Measurements from ENCODE around the gene PDE6B.

DNA sequence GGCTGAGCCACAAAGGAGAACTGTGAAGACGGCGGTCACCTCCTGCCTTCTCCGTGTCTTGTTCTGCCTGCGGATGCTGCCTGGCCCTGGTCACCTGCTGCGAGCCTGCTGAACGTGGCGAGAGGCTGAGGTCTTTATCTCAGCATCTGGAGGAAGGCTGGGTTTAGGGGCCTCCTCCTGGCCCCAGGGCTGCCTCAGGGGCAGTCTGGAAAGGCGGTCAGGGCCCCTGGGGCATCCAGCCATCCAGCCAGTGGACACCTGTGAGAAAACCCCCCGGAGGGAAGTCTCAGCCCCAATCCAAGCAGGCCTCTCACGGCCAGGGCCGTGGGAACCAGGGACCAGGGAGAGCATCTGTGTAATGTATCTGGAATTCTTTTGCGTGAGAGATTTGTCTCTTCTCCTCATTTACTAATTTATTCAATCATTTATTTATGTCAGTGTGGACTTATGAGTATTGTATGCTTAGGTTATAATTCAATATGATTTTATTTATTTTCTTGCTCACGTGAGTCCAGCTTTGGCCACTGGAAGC is 11.3 kb downstream of the PDE6B start:
- TF ChIP-seq, protein P1, sequence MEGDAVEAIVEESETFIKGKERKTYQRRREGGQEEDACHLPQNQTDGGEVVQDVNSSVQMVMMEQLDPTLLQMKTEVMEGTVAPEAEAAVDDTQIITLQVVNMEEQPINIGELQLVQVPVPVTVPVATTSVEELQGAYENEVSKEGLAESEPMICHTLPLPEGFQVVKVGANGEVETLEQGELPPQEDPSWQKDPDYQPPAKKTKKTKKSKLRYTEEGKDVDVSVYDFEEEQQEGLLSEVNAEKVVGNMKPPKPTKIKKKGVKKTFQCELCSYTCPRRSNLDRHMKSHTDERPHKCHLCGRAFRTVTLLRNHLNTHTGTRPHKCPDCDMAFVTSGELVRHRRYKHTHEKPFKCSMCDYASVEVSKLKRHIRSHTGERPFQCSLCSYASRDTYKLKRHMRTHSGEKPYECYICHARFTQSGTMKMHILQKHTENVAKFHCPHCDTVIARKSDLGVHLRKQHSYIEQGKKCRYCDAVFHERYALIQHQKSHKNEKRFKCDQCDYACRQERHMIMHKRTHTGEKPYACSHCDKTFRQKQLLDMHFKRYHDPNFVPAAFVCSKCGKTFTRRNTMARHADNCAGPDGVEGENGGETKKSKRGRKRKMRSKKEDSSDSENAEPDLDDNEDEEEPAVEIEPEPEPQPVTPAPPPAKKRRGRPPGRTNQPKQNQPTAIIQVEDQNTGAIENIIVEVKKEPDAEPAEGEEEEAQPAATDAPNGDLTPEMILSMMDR (optimal IDR thresholded peaks at IDR 0.05 in 1 of 3, IDR thresholded peaks at IDR 0.05 in 1 of 3, conservative IDR thresholded peaks at IDR 0.05 in 1 of 3; ENCODE audit: extremely low read depth in 1 of 3, insufficient read depth in 2 of 3, low read length in 3 of 3), result no peak
- TF ChIP-seq EZH2 (IDR thresholded peaks at IDR 0.05; ENCODE audit: low read length), result no peak

All from keratinocyte (primary cell).